ENCODE results near the gene ZNHIT2. TPM values are rescaled to one million over a fixed set of nuclear protein-coding genes. Genes with fewer than 3 reads are reported as not detected.
A peak's percentile ranks its signal among the peaks of the same experiment; 100 is the strongest.

Gene ZNHIT2
- total RNA-seq, 1 donor from 2014 or later = 6.1 TPM

- intact Hi-C loops (cut with micrococcal nuclease) = no loop called here
- TF ChIP-seq CTCF (IDR thresholded peaks at IDR 0.05; ENCODE audit: borderline replicate concordance) = no peak
Observed at GRCh38 chr11:65095427-65095826, 22.1 kb downstream of the ZNHIT2 start.

DNA sequence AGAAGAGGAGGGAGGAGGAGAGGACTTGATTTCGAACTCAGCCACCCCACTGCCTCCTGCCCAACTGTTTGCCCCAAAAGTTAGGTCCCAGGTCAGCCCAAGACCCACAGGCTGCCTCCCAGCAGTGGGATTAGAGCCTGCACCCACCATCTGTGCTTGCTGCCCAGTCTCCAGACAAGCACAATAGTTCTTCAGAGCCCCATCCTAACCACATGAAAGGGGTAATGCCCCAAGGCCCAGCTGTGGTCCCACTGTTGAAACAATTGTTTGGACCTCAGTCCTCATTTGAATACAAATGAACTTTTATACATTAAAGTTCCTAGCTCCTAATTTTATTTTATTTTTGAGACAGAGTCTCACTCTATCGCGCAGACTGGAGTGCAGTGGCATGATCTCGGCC is 26.9 kb downstream of the ZNHIT2 start:
- no peak overlapping the region for H3K4me3 ChIP-seq
- H3K9me3 ChIP-seq (replicated peaks) = no peaks in the 10 kb centered on the region
- no peak overlapping the region for H3K27ac ChIP-seq (replicated peaks)
- H3K36me3 ChIP-seq = peaks cover 43% of the 10 kb centered on the region
- no peak for DNase-seq
- TF ChIP-seq CTCF (IDR thresholded peaks at IDR 0.05; ENCODE audit: borderline replicate concordance) = no peak
- peaks cover 3% of the 10 kb centered on the region for H3K4me1 ChIP-seq
- intact Hi-C loops (cut with micrococcal nuclease) = no loop called here
- H3K27me3 ChIP-seq (ENCODE audit: low read depth) = no peaks in the 10 kb centered on the region

More at GRCh38 chr11:65095427-65095826, 22.1 kb downstream of the ZNHIT2 start:
- Histone ChIP-seq H3K27ac (replicated peaks) (peak overlapping the region; percentile 91), H3K9me3 (replicated peaks) (no peaks in the 10 kb centered on the region), H3K27me3 (ENCODE audit: low read depth) (no peaks in the 10 kb centered on the region), H3K36me3 (peaks cover 15% of the 10 kb centered on the region), H3K4me1 (peaks cover 28% of the 10 kb centered on the region), H3K4me3 (peak overlapping the region; percentile 82)
- no peak for DNase-seq

DNA sequence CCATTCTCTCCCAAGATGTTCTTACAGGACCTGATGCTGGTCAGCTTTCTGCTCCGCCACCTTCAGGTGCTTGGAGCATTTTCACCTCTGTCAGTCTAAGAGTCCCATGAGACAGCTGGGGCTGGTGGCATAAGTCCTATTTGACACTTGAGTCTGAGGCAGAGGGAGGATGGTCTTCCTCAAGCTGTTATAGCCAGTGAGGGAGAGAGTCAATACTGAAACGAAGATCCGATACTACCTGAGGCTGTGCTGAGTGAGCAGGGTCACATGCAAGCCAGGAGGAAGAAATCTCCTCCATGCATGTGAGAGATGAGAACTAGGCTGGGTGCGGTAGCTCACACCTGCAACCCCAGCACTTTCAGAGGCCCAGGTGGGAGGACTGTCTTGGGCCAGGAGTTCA is 27.9 kb downstream of the ZNHIT2 start:
- no peak for DNase-seq
- intact Hi-C loops (cut with micrococcal nuclease) = no loop called here
- Histone ChIP-seq H3K4me1 (peaks cover 11% of the 10 kb centered on the region), H3K9me3 (replicated peaks) (no peaks in the 10 kb centered on the region), H3K4me3 (no peak overlapping the region), H3K27ac (replicated peaks) (no peak overlapping the region), H3K27me3 (ENCODE audit: low read depth) (no peaks in the 10 kb centered on the region), H3K36me3 (peaks cover 46% of the 10 kb centered on the region)
- TF ChIP-seq CTCF (IDR thresholded peaks at IDR 0.05; ENCODE audit: borderline replicate concordance) = no peak

DNA sequence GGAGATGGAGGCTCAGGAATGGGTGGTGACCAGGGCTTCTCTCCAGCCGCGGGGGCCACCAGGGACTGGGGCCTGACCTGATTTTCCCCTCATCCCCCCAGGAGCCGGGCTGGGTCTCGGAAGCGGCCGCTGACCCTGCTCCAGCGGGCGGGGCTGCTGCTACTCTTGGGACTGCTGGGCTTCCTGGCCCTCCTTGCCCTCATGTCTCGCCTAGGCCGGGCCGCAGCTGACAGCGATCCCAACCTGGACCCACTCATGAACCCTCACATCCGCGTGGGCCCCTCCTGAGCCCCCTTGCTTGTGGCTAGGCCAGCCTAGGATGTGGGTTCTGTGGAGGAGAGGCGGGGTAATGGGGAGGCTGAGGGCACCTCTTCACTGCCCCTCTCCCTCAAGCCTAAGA is 29.7 kb downstream of the ZNHIT2 start:
- Histone ChIP-seq H3K27me3 (ENCODE audit: low read depth) (no peaks in the 10 kb centered on the region), H3K27ac (replicated peaks) (no peak overlapping the region), H3K4me3 (no peak overlapping the region), H3K9me3 (replicated peaks) (no peaks in the 10 kb centered on the region), H3K4me1 (peaks cover 27% of the 10 kb centered on the region), H3K36me3 (peaks cover 46% of the 10 kb centered on the region)
- intact Hi-C loops (cut with micrococcal nuclease) = no loop called here
- TF ChIP-seq CTCF (IDR thresholded peaks at IDR 0.05; ENCODE audit: borderline replicate concordance) = no peak
- no peak for DNase-seq

- intact Hi-C loops (cut with micrococcal nuclease) = no loop called here
- Histone ChIP-seq H3K9me3 (replicated peaks) (no peaks in the 10 kb centered on the region), H3K36me3 (peaks cover 46% of the 10 kb centered on the region), H3K4me1 (peaks cover 27% of the 10 kb centered on the region), H3K27me3 (ENCODE audit: low read depth) (no peaks in the 10 kb centered on the region), H3K27ac (replicated peaks) (no peak overlapping the region), H3K4me3 (no peak overlapping the region)
- TF ChIP-seq CTCF (IDR thresholded peaks at IDR 0.05; ENCODE audit: borderline replicate concordance) = no peak
- DNase-seq = no peak
Observed at GRCh38 chr11:65087216-65087615, 30.3 kb downstream of the ZNHIT2 start.

DNA sequence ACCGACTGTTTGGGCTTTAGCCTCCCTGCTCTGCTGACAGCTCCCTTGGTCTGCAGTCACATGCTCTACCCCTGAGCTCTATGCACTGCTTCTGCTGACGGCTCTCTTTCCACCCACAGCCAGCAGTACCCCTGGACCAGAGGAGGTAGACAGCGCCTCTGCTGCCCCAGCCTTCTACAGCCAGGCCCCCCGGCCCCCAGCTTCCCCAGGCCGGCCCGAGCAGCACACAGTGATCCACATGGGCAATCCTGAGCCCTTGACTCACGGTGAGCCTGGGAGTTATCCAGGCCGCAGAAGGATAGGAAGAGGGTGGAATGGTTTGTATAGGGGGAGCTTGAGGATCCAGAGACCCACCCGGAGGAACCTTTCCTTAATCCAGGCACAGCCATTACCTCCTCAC is 30.7 kb downstream of the ZNHIT2 start:
- peaks cover 46% of the 10 kb centered on the region for H3K36me3 ChIP-seq
- TF ChIP-seq CTCF (IDR thresholded peaks at IDR 0.05; ENCODE audit: borderline replicate concordance) = no peak
- H3K9me3 ChIP-seq (replicated peaks) = no peaks in the 10 kb centered on the region
- H3K4me1 ChIP-seq = peaks cover 27% of the 10 kb centered on the region
- no peak overlapping the region for H3K4me3 ChIP-seq
- H3K27me3 ChIP-seq (ENCODE audit: low read depth) = no peaks in the 10 kb centered on the region
- intact Hi-C loops (cut with micrococcal nuclease) = no loop called here
- no peak overlapping the region for H3K27ac ChIP-seq (replicated peaks)
- DNase-seq = no peak

Data from left ventricle myocardium inferior (tissue), 1 donor.